Stimulated activated CD4-positive, alpha-beta T cell treated with anti-CD3 and anti-CD28 coated beads, TNF-alpha, amount 100 ng/mL, for 1 hour (primary cell): ENCODE measurements around the gene VN1R5.
"Not testable (repeated sequence)": the region's sequence is repeated elsewhere in the genome, so short reads cannot be mapped to it uniquely, and the experiment has no call there.

Experiments used
- DNase-seq, 3 donors: peaks; one replicate each; pipeline ENCODE4 v3.0.0-alpha.2; 2020; ENCODE audit warnings: low read depth in 3 of 3, low spot score in 1 of 3

Gene VN1R5

DNA sequence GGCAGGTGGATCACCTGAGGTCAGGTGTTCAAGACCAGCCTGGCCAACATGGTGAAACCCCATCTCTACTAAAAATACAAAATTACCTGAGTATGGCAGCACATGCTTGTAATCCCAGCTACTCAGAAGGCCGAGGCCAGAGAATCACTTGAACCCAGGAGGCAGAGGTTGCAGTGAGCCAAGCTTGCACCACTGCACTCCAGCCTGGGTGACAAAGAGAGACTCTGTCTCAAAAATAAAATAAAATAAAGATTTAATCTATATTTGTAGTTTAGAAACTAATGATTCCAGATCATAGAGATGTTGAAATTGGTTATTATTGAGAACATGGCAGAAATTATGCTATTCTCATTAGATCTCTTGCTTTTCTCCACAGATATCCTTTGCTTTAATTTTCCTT is at the start of gene VN1R5:
TSS of gene VN1R5 (plus strand) at position 301 of the 400 bp plus-strand sequence.
- DNase-seq, result not testable (repeated sequence)

DNA sequence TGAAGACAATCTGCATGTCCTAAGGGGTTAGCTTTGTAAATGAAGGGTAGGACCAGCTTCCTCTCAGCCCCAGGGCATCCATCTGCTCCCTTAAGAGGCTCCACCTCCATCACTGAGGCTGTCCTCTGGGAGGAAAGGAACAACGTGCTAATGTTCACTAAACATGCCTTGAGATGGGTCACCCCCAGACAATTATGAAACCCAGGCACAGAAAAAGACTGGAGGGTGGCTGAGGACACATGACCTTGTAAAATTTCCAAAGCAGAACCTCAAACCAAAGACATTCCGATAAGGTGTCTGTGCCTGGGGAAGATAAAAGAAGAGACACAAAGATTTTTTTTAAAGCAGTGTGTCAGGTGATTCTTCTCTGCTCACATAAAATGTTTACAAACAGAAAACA is 46.5 kb upstream of the VN1R5 start:
- no peak for DNase-seq

- DNase-seq, result no peak
These were observed 45.9 kb upstream of the VN1R5 start for GRCh38 chr1:247210062-247210375.

- DNase-seq, result peak; percentile 72 to 90 (median 78)
These were observed 45.3 kb upstream of the VN1R5 start for GRCh38 chr1:247210376-247211117.

DNA sequence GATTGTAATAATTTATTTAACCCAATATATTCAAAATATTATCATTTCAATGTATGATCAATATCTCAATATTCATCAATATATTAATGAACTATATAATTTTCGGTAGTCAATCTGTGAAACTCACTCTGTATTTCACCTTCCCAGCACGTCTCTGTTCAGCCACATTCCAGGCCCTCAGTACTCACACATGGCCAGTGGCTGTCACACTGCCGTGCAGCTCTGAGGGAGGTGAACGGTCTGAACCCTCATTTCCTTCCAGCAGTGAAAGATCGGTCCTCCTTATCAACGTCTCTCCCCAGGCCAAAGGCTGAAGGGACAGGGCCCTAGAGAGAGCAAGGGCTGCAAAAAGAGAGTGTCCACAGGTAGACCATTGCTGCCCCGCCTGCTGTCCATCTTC is 44.5 kb upstream of the VN1R5 start:
- DNase-seq, result no peak

- no peak for DNase-seq
These were observed 43.9 kb upstream of the VN1R5 start for GRCh38 chr1:247212012-247212411.

DNA sequence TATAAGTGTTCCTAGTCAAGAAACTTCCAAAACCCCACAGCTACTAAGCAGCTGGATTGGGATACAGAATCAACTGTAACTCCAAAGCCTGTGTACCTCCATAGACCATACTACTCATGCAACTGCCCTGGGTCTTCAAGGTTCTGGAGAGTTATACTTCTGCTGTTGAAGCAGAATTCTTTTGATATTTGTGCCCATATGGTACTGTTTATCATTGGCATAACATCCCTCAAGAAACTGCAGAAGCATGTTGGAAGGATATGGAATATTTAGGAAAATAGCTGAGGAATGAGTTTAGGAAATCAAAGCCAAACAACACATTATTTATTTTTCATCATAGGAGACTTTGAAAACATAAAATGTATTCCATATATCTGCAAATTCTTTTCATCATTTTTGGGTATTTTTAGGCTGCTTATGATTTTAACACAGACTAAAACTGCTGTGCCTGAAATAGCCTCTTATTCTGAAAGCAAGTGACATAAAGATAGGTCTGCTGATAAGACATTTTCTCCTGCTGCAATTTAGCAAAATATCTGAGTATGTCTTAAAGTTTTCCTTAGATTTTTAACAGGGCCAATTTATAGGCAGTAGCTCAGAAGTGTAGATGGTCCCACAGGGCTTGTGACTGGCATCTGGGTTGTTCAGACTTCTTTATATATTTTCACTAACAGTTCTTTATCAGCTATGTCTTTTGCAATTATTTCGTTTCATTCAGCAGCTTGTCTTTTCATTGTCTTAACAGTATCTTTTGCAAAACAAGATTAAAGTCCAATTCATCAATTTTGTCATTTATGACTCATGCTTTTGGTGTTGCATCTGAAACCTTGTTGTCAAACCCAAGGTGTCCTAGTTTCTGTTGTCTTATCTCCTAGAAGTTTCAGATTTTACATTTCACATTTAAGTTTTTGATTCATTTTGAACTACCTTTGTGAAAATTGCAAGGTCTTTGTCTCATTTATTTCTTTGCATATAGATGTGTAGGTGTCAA is 43.0 kb upstream of the VN1R5 start:
- DNase-seq, result no peak

GRCh38 chr1:247216261-247216660 is 39.6 kb upstream of the VN1R5 start:
- no peak for DNase-seq

- no peak for DNase-seq
These were observed 37.7 kb upstream of the VN1R5 start for GRCh38 chr1:247218121-247218651.

- not testable (repeated sequence) for DNase-seq
These were observed 35.6 kb upstream of the VN1R5 start for GRCh38 chr1:247220280-247220679.

GRCh38 chr1:247222840-247223239 is 33.0 kb upstream of the VN1R5 start:
- no peak for DNase-seq

GRCh38 chr1:247224822-247225221 is 31.1 kb upstream of the VN1R5 start:
- DNase-seq, result no peak

GRCh38 chr1:247228133-247228532 is 27.7 kb upstream of the VN1R5 start:
- DNase-seq, result no peak

GRCh38 chr1:247241691-247242090 is 14.2 kb upstream of the VN1R5 start:
- DNase-seq, result no peak

- DNase-seq, result no peak
These were observed 12.2 kb upstream of the VN1R5 start for GRCh38 chr1:247243524-247244137.

- DNase-seq, result no peak
These were observed 9.4 kb upstream of the VN1R5 start for GRCh38 chr1:247246325-247247115.

- no peak for DNase-seq
These were observed 8.3 kb upstream of the VN1R5 start for GRCh38 chr1:247247568-247247967.

GRCh38 chr1:247266053-247266452 is 10.2 kb downstream of the VN1R5 start:
- DNase-seq, result no peak

DNA sequence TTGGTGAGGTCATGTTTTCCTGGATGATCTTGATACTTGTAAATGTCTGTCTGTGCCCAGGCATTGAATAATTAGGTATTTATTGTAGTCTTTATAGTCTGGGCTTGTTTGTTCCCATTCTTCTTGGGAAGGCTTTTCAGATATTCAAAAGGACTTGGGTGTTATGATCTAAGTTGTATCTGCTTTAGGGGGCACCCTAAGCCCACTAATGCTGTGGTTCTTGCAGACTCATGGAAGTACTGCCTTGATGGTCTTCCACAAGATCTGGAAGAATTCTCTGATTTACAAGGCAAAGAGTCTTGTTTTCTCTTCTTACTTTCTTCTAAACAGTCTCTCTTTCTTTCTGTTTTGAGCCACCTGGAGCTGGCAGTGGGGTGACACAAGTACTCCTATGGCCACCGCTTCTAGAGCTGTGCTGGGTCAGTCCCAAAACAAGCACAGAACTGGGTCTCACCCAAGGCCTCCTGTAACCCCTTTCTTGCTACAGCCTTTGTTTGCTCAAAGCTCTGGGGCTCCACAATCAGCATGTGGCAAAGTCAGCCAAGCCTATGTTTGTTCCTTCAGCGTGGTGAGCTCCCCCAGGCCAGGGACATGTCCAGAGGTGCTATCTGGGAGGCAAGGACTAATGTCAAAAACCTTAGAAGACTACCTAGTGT is 12.6 kb downstream of the VN1R5 start:
- DNase-seq, result no peak

GRCh38 chr1:247269133-247269532 is 13.3 kb downstream of the VN1R5 start:
- no peak for DNase-seq
